ENCODE results near the gene PRDX5.

DNA sequence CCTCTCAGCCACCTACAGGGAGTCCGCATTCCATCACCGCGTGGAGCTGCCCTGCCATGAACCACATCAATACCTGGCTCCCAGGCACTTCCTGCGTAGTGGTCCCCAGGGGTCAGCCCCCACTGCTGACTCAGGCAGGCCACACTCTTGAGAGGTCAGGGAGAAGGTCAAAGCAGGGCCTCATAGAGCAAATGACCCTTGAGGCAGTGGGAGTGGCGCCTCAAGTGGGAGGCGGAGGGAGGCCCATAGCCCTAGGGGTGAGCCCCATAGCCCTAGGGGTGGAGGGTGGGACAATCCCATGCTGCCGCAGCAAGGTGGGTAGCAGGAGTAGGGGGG lies 5.0 kb downstream of the PRDX5 start:
- TF ChIP-seq, protein P1, sequence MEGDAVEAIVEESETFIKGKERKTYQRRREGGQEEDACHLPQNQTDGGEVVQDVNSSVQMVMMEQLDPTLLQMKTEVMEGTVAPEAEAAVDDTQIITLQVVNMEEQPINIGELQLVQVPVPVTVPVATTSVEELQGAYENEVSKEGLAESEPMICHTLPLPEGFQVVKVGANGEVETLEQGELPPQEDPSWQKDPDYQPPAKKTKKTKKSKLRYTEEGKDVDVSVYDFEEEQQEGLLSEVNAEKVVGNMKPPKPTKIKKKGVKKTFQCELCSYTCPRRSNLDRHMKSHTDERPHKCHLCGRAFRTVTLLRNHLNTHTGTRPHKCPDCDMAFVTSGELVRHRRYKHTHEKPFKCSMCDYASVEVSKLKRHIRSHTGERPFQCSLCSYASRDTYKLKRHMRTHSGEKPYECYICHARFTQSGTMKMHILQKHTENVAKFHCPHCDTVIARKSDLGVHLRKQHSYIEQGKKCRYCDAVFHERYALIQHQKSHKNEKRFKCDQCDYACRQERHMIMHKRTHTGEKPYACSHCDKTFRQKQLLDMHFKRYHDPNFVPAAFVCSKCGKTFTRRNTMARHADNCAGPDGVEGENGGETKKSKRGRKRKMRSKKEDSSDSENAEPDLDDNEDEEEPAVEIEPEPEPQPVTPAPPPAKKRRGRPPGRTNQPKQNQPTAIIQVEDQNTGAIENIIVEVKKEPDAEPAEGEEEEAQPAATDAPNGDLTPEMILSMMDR (IDR thresholded peaks at IDR 0.05; ENCODE audit: low read length), result no peak
- no peak for TF ChIP-seq EZH2 (optimal IDR thresholded peaks at IDR 0.05; ENCODE audit: low read depth, low read length)
- no peak for TF ChIP-seq EZH2phosphoT487 (IDR thresholded peaks at IDR 0.05; ENCODE audit: low read length)

Data from MM.1S (cell line).